ENCODE results near the gene SH2D3A.

GRCh38 chr19:6725513-6726231 is 41.6 kb downstream of the SH2D3A start:
- TF ChIP-seq, protein P1, sequence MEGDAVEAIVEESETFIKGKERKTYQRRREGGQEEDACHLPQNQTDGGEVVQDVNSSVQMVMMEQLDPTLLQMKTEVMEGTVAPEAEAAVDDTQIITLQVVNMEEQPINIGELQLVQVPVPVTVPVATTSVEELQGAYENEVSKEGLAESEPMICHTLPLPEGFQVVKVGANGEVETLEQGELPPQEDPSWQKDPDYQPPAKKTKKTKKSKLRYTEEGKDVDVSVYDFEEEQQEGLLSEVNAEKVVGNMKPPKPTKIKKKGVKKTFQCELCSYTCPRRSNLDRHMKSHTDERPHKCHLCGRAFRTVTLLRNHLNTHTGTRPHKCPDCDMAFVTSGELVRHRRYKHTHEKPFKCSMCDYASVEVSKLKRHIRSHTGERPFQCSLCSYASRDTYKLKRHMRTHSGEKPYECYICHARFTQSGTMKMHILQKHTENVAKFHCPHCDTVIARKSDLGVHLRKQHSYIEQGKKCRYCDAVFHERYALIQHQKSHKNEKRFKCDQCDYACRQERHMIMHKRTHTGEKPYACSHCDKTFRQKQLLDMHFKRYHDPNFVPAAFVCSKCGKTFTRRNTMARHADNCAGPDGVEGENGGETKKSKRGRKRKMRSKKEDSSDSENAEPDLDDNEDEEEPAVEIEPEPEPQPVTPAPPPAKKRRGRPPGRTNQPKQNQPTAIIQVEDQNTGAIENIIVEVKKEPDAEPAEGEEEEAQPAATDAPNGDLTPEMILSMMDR (conservative IDR thresholded peaks at IDR 0.05; ENCODE audit: low read depth, low read length): no peak
- TF ChIP-seq EZH2 (IDR thresholded peaks at IDR 0.05; ENCODE audit: borderline replicate concordance, low read depth, low read length, poor library complexity, severe bottlenecking): no peak

Measured in A673 (cell line).